Parathyroid adenoma (tissue), 2 donors: ENCODE results near the gene SCGB2B2.
A peak's percentile ranks its signal among the peaks of the same experiment; 100 is the strongest.

Experiments
- H2AFZ ChIP-seq: fragments of 300-600 bp; sonication (generic); one replicate; pipeline ENCODE4 v1.7.0; 2017; ENCODE audit warnings: antibody characterized with exemption, mild to moderate bottlenecking
- H3K27ac ChIP-seq: fragments of 300-600 bp; sonication (generic); one replicate; pipeline ENCODE4 v1.7.0; 2017
- H3K27me3 ChIP-seq: fragments of 300-600 bp; sonication (generic); one replicate; pipeline ENCODE4 v1.7.0; 2017; ENCODE audit warnings: low read length; ENCODE audit not compliant: control insufficient read depth, insufficient read depth
- H3K36me3 ChIP-seq: fragments of 300-600 bp; sonication (generic); one replicate; pipeline ENCODE4 v1.7.0; 2017; ENCODE audit warnings: low read length; ENCODE audit not compliant: control insufficient read depth, insufficient read depth
- H3K4me1 ChIP-seq: fragments of 300-600 bp; sonication (generic); one replicate; pipeline ENCODE4 v1.7.0; 2017; ENCODE audit warnings: control low read depth
- H3K4me2 ChIP-seq: fragments of 300-600 bp; sonication (generic); one replicate; pipeline ENCODE4 v1.7.0; 2017; ENCODE audit warnings: low read length
- H3K4me3 ChIP-seq: fragments of 300-600 bp; sonication (generic); one replicate; pipeline ENCODE4 v1.7.0; 2017; ENCODE audit warnings: low read depth, low read length
- H3K79me2 ChIP-seq: fragments of 300-600 bp; sonication (generic); one replicate; pipeline ENCODE4 v1.7.0; 2017; ENCODE audit warnings: control low read depth
- H3K9ac ChIP-seq: fragments of 300-600 bp; sonication (generic); one replicate; pipeline ENCODE4 v1.7.0; 2017; ENCODE audit warnings: mild to moderate bottlenecking
- H3K9me3 ChIP-seq: fragments of 300-600 bp; sonication (generic); one replicate; pipeline ENCODE4 v1.7.0; 2017; ENCODE audit warnings: low read length; ENCODE audit not compliant: control insufficient read depth
- CTCF ChIP-seq: fragments of 300-600 bp; sonication (generic); IDR thresholded peaks from one replicate; pipeline ENCODE4 v1.7.0; 2017; ENCODE audit warnings: antibody characterized with exemption, mild to moderate bottlenecking
- donor health status: primary hyperparathyroidism.

Gene SCGB2B2

GRCh38 chr19:34664168-34664567 lies 12.8 kb downstream of the SCGB2B2 start:
- H3K27ac ChIP-seq, result peak overlapping the region; percentile 36
- no peak overlapping the region for H3K9ac ChIP-seq
- H3K4me1 ChIP-seq, result peaks cover 5% of the 10 kb centered on the region
- no peaks in the 10 kb centered on the region for H3K36me3 ChIP-seq
- no peak overlapping the region for H2AFZ ChIP-seq
- H3K79me2 ChIP-seq, result no peaks in the 10 kb centered on the region
- H3K27me3 ChIP-seq, result no peaks in the 10 kb centered on the region
- no peak overlapping the region for H3K4me3 ChIP-seq
- no peaks in the 10 kb centered on the region for H3K9me3 ChIP-seq
- no peak for TF ChIP-seq CTCF
- H3K4me2 ChIP-seq, result no peak overlapping the region

GRCh38 chr19:34662919-34663318 lies 14.0 kb downstream of the SCGB2B2 start:
- no peaks in the 10 kb centered on the region for H3K27me3 ChIP-seq
- H3K4me1 ChIP-seq, result peaks cover 5% of the 10 kb centered on the region
- no peak for TF ChIP-seq CTCF

GRCh38 chr19:34661357-34661756 lies 15.6 kb downstream of the SCGB2B2 start:
- Histone ChIP-seq H3K9me3 (no peaks in the 10 kb centered on the region), H3K27ac (no peak overlapping the region), H3K79me2 (no peaks in the 10 kb centered on the region), H3K4me2 (no peak overlapping the region), H3K9ac (no peak overlapping the region), H2AFZ (no peak overlapping the region), H3K27me3 (no peaks in the 10 kb centered on the region), H3K36me3 (no peaks in the 10 kb centered on the region), H3K4me3 (no peak overlapping the region), H3K4me1 (peaks cover 5% of the 10 kb centered on the region)
- TF ChIP-seq CTCF, result no peak

More at GRCh38 chr19:34662919-34663318, 14.0 kb downstream of the SCGB2B2 start:
- no peak overlapping the region for H2AFZ ChIP-seq
- H3K27ac ChIP-seq, result no peak overlapping the region
- H3K4me2 ChIP-seq, result no peak overlapping the region
- no peaks in the 10 kb centered on the region for H3K36me3 ChIP-seq
- H3K4me3 ChIP-seq, result no peak overlapping the region
- H3K9me3 ChIP-seq, result no peaks in the 10 kb centered on the region
- H3K79me2 ChIP-seq, result no peaks in the 10 kb centered on the region
- H3K9ac ChIP-seq, result no peak overlapping the region

GRCh38 chr19:34655651-34656050 lies 21.3 kb downstream of the SCGB2B2 start:
- H3K4me3 ChIP-seq, result no peak overlapping the region
- no peaks in the 10 kb centered on the region for H3K36me3 ChIP-seq
- H3K27me3 ChIP-seq, result no peaks in the 10 kb centered on the region
- no peak overlapping the region for H3K9ac ChIP-seq
- no peaks in the 10 kb centered on the region for H3K79me2 ChIP-seq
- peaks cover 3% of the 10 kb centered on the region for H3K9me3 ChIP-seq
- TF ChIP-seq CTCF, result no peak
- no peak overlapping the region for H2AFZ ChIP-seq
- H3K4me1 ChIP-seq, result no peaks in the 10 kb centered on the region
- H3K27ac ChIP-seq, result no peak overlapping the region
- H3K4me2 ChIP-seq, result no peak overlapping the region

- Histone ChIP-seq H3K79me2 (no peaks in the 10 kb centered on the region), H3K27ac (no peak overlapping the region), H3K36me3 (no peaks in the 10 kb centered on the region), H3K27me3 (no peaks in the 10 kb centered on the region), H3K4me2 (no peak overlapping the region), H3K9me3 (peaks cover 3% of the 10 kb centered on the region), H3K9ac (no peak overlapping the region), H2AFZ (no peak overlapping the region), H3K4me3 (no peak overlapping the region), H3K4me1 (no peaks in the 10 kb centered on the region)
- TF ChIP-seq CTCF, result no peak
Measured at GRCh38 chr19:34654796-34655195, 22.2 kb downstream of the SCGB2B2 start.
